ENCODE results near the gene IREB2.
"Not testable (repeated sequence)": the region's sequence is repeated elsewhere in the genome, so short reads cannot be mapped to it uniquely, and the experiment has no call there.

Gene IREB2

GRCh38 chr15:78434711-78435110, 3.3 kb upstream of the IREB2 start:
- not testable (repeated sequence) for DNase-seq

- DNase-seq, result no peak
These were observed 782 bp upstream of the IREB2 start for GRCh38 chr15:78437107-78437761.

GRCh38 chr15:78438619-78439285, 736 bp downstream of the IREB2 start:
- DNase-seq, result no peak

GRCh38 chr15:78440375-78441373, 2.7 kb downstream of the IREB2 start:
- DNase-seq, result no peak

GRCh38 chr15:78444255-78444654, 6.2 kb downstream of the IREB2 start:
- DNase-seq, result no peak

GRCh38 chr15:78445875-78446274, 7.9 kb downstream of the IREB2 start:
- no peak for DNase-seq

DNA sequence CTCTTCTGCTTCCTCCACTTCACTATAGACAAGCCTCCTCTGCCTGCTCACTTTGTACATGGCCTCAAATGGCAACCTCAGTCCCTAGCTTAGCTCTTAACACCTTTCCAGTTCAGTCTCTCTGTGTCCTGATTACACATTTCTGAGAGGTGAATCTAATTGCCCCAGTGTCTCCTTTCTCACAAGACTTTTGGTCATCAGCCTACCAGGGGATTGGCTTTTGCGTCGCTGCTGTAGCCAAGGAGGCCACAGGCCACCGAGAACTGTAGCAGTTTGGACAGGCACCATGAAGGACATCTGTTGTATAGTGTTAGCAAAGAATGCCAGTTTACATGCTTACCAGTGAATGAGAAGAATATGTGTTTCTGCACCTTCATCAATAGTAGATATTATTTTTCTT, 8.5 kb downstream of the IREB2 start:
- no peak for DNase-seq

DNA sequence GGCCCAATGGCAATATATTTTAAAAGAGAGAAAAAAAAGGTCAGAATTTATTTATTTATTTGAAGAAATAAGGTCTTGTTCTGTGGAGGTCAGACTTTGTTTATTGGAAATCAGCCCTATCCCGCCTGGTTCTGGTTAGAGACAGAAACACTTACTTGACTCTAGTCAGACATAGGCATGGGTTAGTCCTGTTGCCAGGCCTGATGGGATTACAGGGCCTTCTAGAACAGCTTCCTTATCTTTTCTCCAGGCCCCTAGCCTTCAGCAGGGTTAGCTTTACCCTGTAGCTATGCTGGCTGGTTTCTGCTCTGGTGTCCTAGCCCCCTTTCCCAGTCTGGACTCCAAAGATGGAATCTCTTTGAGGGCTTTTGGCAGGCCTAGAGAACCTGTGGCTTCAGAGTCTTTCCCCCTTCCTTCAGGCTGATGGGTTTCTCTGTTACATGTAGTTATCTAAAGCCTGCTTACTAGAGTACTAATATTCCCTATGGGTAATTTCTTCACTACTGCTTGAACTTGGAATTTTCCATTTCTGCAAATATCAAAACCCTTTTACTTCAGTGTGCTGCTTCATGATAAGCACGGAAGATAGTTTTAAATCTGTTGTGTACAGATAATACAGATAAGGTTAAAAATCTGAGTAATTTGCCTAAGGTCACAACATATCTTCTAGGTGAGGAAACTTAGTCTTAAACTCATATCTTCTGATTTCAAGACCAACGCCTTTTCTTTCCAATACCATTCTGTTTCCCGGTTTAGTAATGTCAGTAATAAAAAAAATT, 10.6 kb downstream of the IREB2 start:
- no peak for DNase-seq

- no peak for DNase-seq
These were observed 11.4 kb downstream of the IREB2 start for GRCh38 chr15:78449220-78449999.

GRCh38 chr15:78450285-78450858, 12.4 kb downstream of the IREB2 start:
- no peak for DNase-seq

DNA sequence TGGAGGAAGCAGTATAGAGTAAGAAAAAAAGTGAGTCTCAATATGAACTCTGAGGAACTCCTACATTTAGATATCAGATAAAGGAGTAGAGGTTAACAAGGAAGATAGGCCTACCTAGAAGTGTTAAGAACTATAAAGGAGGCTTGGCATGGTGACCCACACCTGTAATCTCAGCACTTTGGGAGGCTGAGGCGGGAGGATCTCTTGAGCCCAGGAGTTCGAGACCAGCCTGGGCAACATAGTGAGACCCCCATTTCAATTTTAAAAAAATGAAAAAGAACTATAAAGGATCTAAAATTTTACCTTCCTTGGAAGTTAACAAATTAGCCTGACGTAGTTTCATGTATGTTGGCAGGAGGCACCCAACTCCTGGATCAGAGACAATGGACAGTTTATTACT, 14.5 kb downstream of the IREB2 start:
- DNase-seq, result no peak

DNA sequence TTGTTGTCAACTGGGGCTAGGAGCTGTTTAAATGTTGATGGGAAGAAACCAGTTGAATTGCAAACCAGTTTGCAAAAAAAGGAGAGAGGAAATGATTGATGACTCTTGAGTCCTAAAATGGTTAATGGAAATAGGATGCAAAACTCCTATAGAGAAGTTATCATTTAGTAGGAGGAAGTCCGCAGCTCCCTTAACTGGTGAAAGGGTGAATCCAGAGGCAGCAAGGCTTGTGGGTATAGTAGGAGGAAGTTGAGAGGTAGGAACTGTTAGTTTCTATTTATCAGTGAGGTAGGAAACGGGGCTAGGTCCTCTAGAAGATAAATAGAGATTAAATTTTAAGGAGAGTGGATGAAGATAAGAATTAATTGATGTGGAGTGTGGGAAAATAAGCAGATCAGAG, 15.4 kb downstream of the IREB2 start:
- no peak for DNase-seq

GRCh38 chr15:78454992-78455391, 17.0 kb downstream of the IREB2 start:
- no peak for DNase-seq

DNA sequence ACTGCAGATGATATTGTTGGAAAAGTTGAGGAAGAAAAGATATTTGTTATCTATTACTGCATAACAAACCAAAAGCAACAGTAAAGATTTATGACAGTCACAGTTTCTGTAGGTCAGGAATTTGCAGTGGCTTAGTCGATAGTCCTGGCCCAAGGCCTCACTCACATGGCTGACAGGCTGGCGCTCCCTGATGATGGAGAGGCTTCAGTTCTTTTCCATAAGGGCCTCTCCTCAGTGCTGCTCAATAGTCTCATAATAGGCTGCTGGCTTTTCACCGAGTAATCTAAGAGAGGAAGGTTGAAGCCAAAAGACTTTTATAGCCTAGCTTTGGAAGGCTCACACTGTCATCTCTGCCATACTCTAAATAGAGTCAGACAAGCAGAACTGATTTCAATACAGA, 17.7 kb downstream of the IREB2 start:
- DNase-seq, result no peak

DNA sequence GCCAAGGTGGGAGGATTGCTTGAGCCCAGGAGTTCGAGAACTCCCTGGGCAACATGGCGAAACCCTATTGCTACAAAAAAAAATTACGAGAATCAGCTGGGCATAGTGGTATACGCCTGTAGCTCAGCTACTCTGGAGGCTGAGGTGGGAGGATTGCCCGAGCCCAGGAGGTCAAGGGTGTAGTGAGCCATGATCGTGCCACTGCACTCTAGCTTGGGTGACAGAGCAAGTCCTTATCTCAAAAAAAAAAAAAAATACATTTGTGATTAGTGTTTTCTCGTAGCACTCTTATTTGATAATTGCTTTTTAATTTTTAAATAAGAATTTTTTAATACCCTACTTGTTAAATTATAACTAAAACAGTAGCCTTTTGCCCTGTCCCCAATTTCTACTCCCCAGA, 18.4 kb downstream of the IREB2 start:
- DNase-seq, result no peak

- DNase-seq, result no peak
These were observed 19.1 kb downstream of the IREB2 start for GRCh38 chr15:78457101-78457500.

- DNase-seq, result no peak
These were observed 22.7 kb downstream of the IREB2 start for GRCh38 chr15:78460737-78461136.

- DNase-seq, result no peak
These were observed 23.3 kb downstream of the IREB2 start for GRCh38 chr15:78461171-78461888.

DNA sequence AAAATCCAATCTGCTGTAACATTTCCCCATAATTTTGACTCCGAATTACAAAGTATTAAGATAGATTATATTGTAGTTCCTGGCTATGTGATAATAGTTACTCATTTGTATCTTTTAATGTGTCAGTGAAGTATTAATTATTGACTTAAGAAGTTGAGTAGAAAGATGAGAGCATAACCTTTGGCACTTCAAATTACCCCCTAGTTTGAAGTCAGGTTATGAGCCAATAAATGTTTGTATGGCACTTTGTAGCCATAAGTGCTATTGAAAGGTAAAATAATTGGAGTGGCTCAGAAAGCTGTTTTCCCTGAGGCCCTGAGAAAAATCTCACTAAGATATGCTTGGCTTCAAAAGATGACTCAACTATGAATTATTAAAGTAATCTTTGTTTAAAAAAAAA, 31.0 kb downstream of the IREB2 start:
- DNase-seq, result no peak

DNA sequence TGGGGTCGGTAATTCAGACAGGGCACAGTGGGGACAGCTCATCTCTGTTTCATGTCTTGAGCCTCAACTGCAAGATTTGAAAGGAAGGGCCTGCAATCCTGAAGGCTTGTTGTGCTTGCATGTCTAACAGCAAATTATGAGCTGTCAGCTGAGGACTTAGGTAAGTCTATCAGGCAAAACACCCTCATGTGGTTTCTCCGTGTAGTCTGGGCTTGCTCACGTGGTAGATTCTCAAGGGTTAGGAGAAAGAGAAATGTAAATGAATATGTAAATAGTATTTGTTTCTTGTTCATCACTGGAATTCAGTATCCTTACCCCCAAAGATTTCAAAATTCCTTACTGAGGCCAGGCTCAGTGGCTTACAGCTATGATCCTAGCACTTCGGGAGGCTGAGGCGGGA, 39.3 kb downstream of the IREB2 start:
- no peak for DNase-seq

DNA sequence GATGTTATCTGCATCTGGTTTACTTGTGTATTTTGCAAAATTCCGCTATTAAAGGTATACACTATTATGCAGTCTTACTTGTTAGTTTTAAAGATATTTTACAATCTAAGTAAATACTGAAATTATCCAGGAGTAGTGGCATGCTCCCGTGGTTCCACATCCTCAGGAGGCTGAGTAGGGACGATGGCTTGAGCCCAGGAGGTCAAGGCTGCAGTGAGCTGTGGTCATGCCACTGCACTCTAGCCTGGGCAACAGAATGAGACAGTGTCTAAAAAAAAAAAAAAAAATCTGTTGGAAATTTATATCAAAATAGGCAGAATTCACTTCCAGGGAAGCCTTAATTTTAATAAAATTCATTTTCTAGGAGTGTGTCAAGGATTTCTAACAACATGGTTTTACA, 41.6 kb downstream of the IREB2 start:
- no peak for DNase-seq

Data from NCI-H2227 treated with DMSO at 0.1 percent for 48 hours (cell line).